ENCODE results near the gene FLAD1.
A peak's percentile ranks its signal among the peaks of the same experiment; 100 is the strongest.
"Not testable (repeated sequence)": the region's sequence is repeated elsewhere in the genome, so short reads cannot be mapped to it uniquely, and the experiment has no call there.

The FLAD1 gene

GRCh38 chr1:154994591-154994990 is 11.4 kb downstream of the FLAD1 start:
- Mint-ChIP-seq H3K36me3 (ENCODE audit: insufficient read depth) (peaks cover 14% of the 10 kb centered on the region), H3K9me3 (no peaks in the 10 kb centered on the region), H3K4me3 (no peak overlapping the region), H3K4me1 (ENCODE audit: low read depth in 2 of 2) (peaks cover 17 to 18% of the 10 kb centered on the region in 2 donors), H3K27ac (peak overlapping the region in 1 of 2 donors; percentile 49), H3K27me3 (no peaks in the 10 kb centered on the region)
- DNase-seq (no peak), ATAC-seq (replicated peaks) (no peak)

GRCh38 chr1:154995301-154995983 is 12.3 kb downstream of the FLAD1 start:
- H3K9me3 Mint-ChIP-seq; DNase-seq; H3K4me3 Mint-ChIP-seq; H3K27me3 Mint-ChIP-seq; ATAC-seq (replicated peaks): not testable (repeated sequence)
- Mint-ChIP-seq H3K4me1 (ENCODE audit: low read depth in 2 of 2) (peaks cover 17 to 21% of the 10 kb centered on the region in 2 donors), H3K27ac (peak overlapping the region in 1 of 2 donors; percentile 49), H3K36me3 (ENCODE audit: insufficient read depth) (peaks cover 12% of the 10 kb centered on the region)

GRCh38 chr1:154996966-154997701 is 14.0 kb downstream of the FLAD1 start:
- Mint-ChIP-seq H3K9me3 (no peaks in the 10 kb centered on the region), H3K4me1 (ENCODE audit: low read depth in 2 of 2) (peaks cover 17 to 21% of the 10 kb centered on the region in 2 donors), H3K27ac (peak overlapping the region in 1 of 2 donors; percentile 45), H3K27me3 (no peaks in the 10 kb centered on the region), H3K4me3 (no peak overlapping the region), H3K36me3 (ENCODE audit: insufficient read depth) (peaks cover 19% of the 10 kb centered on the region)
- ATAC-seq (replicated peaks) (no peak), DNase-seq (no peak)

- H3K27ac Mint-ChIP-seq = no peak overlapping the region
- DNase-seq = no peak
Measured at GRCh38 chr1:154998201-154998780, 15.1 kb downstream of the FLAD1 start.

GRCh38 chr1:154998818-154999570 is 15.8 kb downstream of the FLAD1 start:
- no peaks in the 10 kb centered on the region for H3K9me3 Mint-ChIP-seq
- peaks cover 23 to 26% of the 10 kb centered on the region in 2 donors for H3K4me1 Mint-ChIP-seq (ENCODE audit: low read depth in 2 of 2)
- H3K27ac Mint-ChIP-seq = peak overlapping the region; percentile 75 to 88
- no peaks in the 10 kb centered on the region for H3K27me3 Mint-ChIP-seq
- peaks cover 21% of the 10 kb centered on the region for H3K36me3 Mint-ChIP-seq (ENCODE audit: insufficient read depth)
- DNase-seq (peak; percentile 50 to 55 (median 50)), ATAC-seq (replicated peaks) (peak; percentile 3)
- peak overlapping the region; percentile 96 to 97 for H3K4me3 Mint-ChIP-seq

More at GRCh38 chr1:154998201-154998780, 15.1 kb downstream of the FLAD1 start:
- peak overlapping the region; percentile 31 to 97 for H3K4me3 Mint-ChIP-seq
- H3K9me3 Mint-ChIP-seq = no peaks in the 10 kb centered on the region
- no peak for ATAC-seq (replicated peaks)
- H3K4me1 Mint-ChIP-seq (ENCODE audit: low read depth in 2 of 2) = peaks cover 17 to 21% of the 10 kb centered on the region in 2 donors
- H3K27me3 Mint-ChIP-seq = no peaks in the 10 kb centered on the region
- peaks cover 21% of the 10 kb centered on the region for H3K36me3 Mint-ChIP-seq (ENCODE audit: insufficient read depth)

GRCh38 chr1:154999571-155000410 is 16.6 kb downstream of the FLAD1 start:
- ATAC-seq (replicated peaks) (no peak), DNase-seq (peak in 1 of 3 experiments; percentile 25)
- Mint-ChIP-seq H3K9me3 (no peaks in the 10 kb centered on the region), H3K4me3 (peak overlapping the region; percentile 96 to 97), H3K36me3 (ENCODE audit: insufficient read depth) (peaks cover 21% of the 10 kb centered on the region), H3K4me1 (ENCODE audit: low read depth in 2 of 2) (peaks cover 29 to 34% of the 10 kb centered on the region in 2 donors), H3K27me3 (no peaks in the 10 kb centered on the region), H3K27ac (peak overlapping the region; percentile 74 to 88)

GRCh38 chr1:155000411-155000725 is 17.2 kb downstream of the FLAD1 start:
- H3K9me3 Mint-ChIP-seq = no peaks in the 10 kb centered on the region

GRCh38 chr1:155000726-155001424 is 17.7 kb downstream of the FLAD1 start:
- H3K4me3 Mint-ChIP-seq = peak overlapping the region; percentile 96 to 97
- peaks cover 21% of the 10 kb centered on the region for H3K36me3 Mint-ChIP-seq (ENCODE audit: insufficient read depth)
- peaks cover 29 to 42% of the 10 kb centered on the region in 2 donors for H3K4me1 Mint-ChIP-seq (ENCODE audit: low read depth in 2 of 2)
- ATAC-seq (replicated peaks) = peak; percentile 32
- H3K9me3 Mint-ChIP-seq = no peaks in the 10 kb centered on the region
- DNase-seq = peak; percentile 61 to 67 (median 63)
- H3K27me3 Mint-ChIP-seq = no peaks in the 10 kb centered on the region
- peak overlapping the region; percentile 86 to 88 for H3K27ac Mint-ChIP-seq

More at GRCh38 chr1:155000411-155000725, 17.2 kb downstream of the FLAD1 start:
- H3K27me3 Mint-ChIP-seq = no peaks in the 10 kb centered on the region
- peak overlapping the region; percentile 96 to 97 for H3K4me3 Mint-ChIP-seq
- peaks cover 29 to 37% of the 10 kb centered on the region in 2 donors for H3K4me1 Mint-ChIP-seq (ENCODE audit: low read depth in 2 of 2)
- H3K27ac Mint-ChIP-seq = peak overlapping the region; percentile 74 to 88
- ATAC-seq (replicated peaks) = no peak
- DNase-seq = peak in 1 of 3 experiments; percentile 32
- peaks cover 21% of the 10 kb centered on the region for H3K36me3 Mint-ChIP-seq (ENCODE audit: insufficient read depth)

- H3K4me1 Mint-ChIP-seq (ENCODE audit: low read depth in 2 of 2) = peaks cover 34 to 46% of the 10 kb centered on the region in 2 donors
- no peaks in the 10 kb centered on the region for H3K27me3 Mint-ChIP-seq
- peaks cover 21% of the 10 kb centered on the region for H3K36me3 Mint-ChIP-seq (ENCODE audit: insufficient read depth)
- ATAC-seq (replicated peaks) (no peak), DNase-seq (no peak)
- H3K27ac Mint-ChIP-seq = peak overlapping the region; percentile 86 to 88
- H3K9me3 Mint-ChIP-seq = no peaks in the 10 kb centered on the region
- H3K4me3 Mint-ChIP-seq = peak overlapping the region; percentile 96 to 97
Measured at GRCh38 chr1:155001425-155001674, 18.2 kb downstream of the FLAD1 start.

- H3K27me3 Mint-ChIP-seq = no peaks in the 10 kb centered on the region
- peaks cover 39 to 52% of the 10 kb centered on the region in 2 donors for H3K4me1 Mint-ChIP-seq (ENCODE audit: low read depth in 2 of 2)
- DNase-seq = peak; percentile 95 to 98 (median 96)
- H3K36me3 Mint-ChIP-seq (ENCODE audit: insufficient read depth) = peaks cover 21% of the 10 kb centered on the region
- H3K4me3 Mint-ChIP-seq = peak overlapping the region; percentile 96 to 97
- peak overlapping the region; percentile 86 to 88 for H3K27ac Mint-ChIP-seq
- ATAC-seq (replicated peaks) = peak; percentile 77
- H3K9me3 Mint-ChIP-seq = no peaks in the 10 kb centered on the region
Measured at GRCh38 chr1:155001675-155002463, 18.7 kb downstream of the FLAD1 start.

- H3K27ac Mint-ChIP-seq = peak within 1 kb of the TSS; percentile 88 to 93
- ATAC-seq (replicated peaks) (peak; percentile 6), DNase-seq (no peak)
- peak within 1 kb of the TSS; percentile 96 to 97 for H3K4me3 Mint-ChIP-seq
- peaks cover 21% of the 10 kb centered on the region for H3K36me3 Mint-ChIP-seq (ENCODE audit: insufficient read depth)
- peaks cover 36 to 52% of the 10 kb centered on the region in 2 donors for H3K4me1 Mint-ChIP-seq (ENCODE audit: low read depth in 2 of 2)
- no peaks in the 10 kb centered on the region for H3K27me3 Mint-ChIP-seq
- H3K9me3 Mint-ChIP-seq = no peaks in the 10 kb centered on the region
Measured at GRCh38 chr1:155002464-155003226, 19.5 kb downstream of the FLAD1 start, which contains the start of gene ZBTB7B. ZBTB7B (plus strand) TSS chr1:155002802; CDS start chr1:155014661, 11,859 bp downstream.
